HTR-8/SVneo (cell line): ENCODE measurements around the gene PDS5A.
"Not testable (repeated sequence)": the region's sequence is repeated elsewhere in the genome, so short reads cannot be mapped to it uniquely, and the experiment has no call there.

Experiments used
- DNase-seq: peaks from one replicate; pipeline ENCODE4 v3.0.0; 2011; ENCODE audit warnings: low spot score, mixed read lengths; ENCODE audit not compliant: insufficient read length
- FAIRE-seq: peaks from 2 replicates; lab custom pipeline; 2011; peaks lifted over from hg19 to GRCh38; lab: Jason Lieb, UNC

Gene PDS5A

GRCh38 chr4:39846705-39847104, 131.0 kb downstream of the PDS5A start:
- no peak for DNase-seq

GRCh38 chr4:39846120-39846519, 131.6 kb downstream of the PDS5A start:
- FAIRE-seq (no peak), DNase-seq (no peak)

More at GRCh38 chr4:39846705-39847104, 131.0 kb downstream of the PDS5A start:
- FAIRE-seq: no peak

- no peak for FAIRE-seq
- DNase-seq: no peak
Observed at GRCh38 chr4:39841894-39842293, 135.8 kb downstream of the PDS5A start.

- not testable (repeated sequence) for FAIRE-seq, DNase-seq
Observed at GRCh38 chr4:39840516-39840915, 137.2 kb downstream of the PDS5A start.

- FAIRE-seq (no peak), DNase-seq (no peak)
Observed at GRCh38 chr4:39840027-39840426, 137.7 kb downstream of the PDS5A start.

GRCh38 chr4:39838431-39838830, 139.3 kb downstream of the PDS5A start:
- not testable (repeated sequence) for FAIRE-seq, DNase-seq

GRCh38 chr4:39834269-39834668, 143.4 kb downstream of the PDS5A start:
- FAIRE-seq (no peak), DNase-seq (no peak)

- FAIRE-seq: no peak
- DNase-seq: no peak
Observed at GRCh38 chr4:39825741-39826231, 151.9 kb downstream of the PDS5A start.

GRCh38 chr4:39825090-39825489, 152.6 kb downstream of the PDS5A start:
- no peak for FAIRE-seq
- no peak for DNase-seq

GRCh38 chr4:39823191-39823590, 154.5 kb downstream of the PDS5A start:
- FAIRE-seq: no peak
- DNase-seq: no peak

- DNase-seq (no peak), FAIRE-seq (no peak)
Observed at GRCh38 chr4:39822662-39823061, 155.0 kb downstream of the PDS5A start.

GRCh38 chr4:39821951-39822350, 155.8 kb downstream of the PDS5A start:
- DNase-seq: no peak
- FAIRE-seq: no peak

GRCh38 chr4:39820186-39820585, 157.5 kb downstream of the PDS5A start:
- DNase-seq (no peak), FAIRE-seq (no peak)

GRCh38 chr4:39818646-39819045, 159.1 kb downstream of the PDS5A start:
- DNase-seq: no peak
- FAIRE-seq: no peak

- DNase-seq (peak; percentile 41), FAIRE-seq (no peak)
Observed at GRCh38 chr4:39814403-39815185, 163.1 kb downstream of the PDS5A start.

GRCh38 chr4:39813761-39814160, 163.9 kb downstream of the PDS5A start:
- FAIRE-seq, DNase-seq: not testable (repeated sequence)

- not testable (repeated sequence) for DNase-seq
- peak; percentile 98 for FAIRE-seq
Observed at GRCh38 chr4:39813033-39813432, 164.7 kb downstream of the PDS5A start.

- FAIRE-seq (no peak), DNase-seq (no peak)
Observed at GRCh38 chr4:39812500-39812899, 165.2 kb downstream of the PDS5A start.

GRCh38 chr4:39808231-39808749, 169.4 kb downstream of the PDS5A start:
- FAIRE-seq (no peak), DNase-seq (no peak)

GRCh38 chr4:39802005-39802404, 175.7 kb downstream of the PDS5A start:
- FAIRE-seq (no peak), DNase-seq (no peak)

GRCh38 chr4:39792976-39793375, 184.7 kb downstream of the PDS5A start:
- not testable (repeated sequence) for FAIRE-seq

GRCh38 chr4:39792529-39792928, 185.2 kb downstream of the PDS5A start:
- FAIRE-seq: no peak
- DNase-seq: no peak

More at GRCh38 chr4:39792976-39793375, 184.7 kb downstream of the PDS5A start:
- DNase-seq: not testable (repeated sequence)
